Hepatocyte (in vitro differentiated cells): ENCODE data around the gene VPS52.

Source experiments
- CTCF ChIP-seq: fragments of 200-600 bp; sonication (generic); IDR thresholded peaks from 2 replicates; pipeline ENCODE4 v1.5.1; 2016; ENCODE audit warnings: antibody characterized with exemption, mild to moderate bottlenecking; ENCODE audit not compliant: poor library complexity
- EZH2phosphoT487 ChIP-seq: fragments of 200-600 bp; sonication (generic); IDR thresholded peaks from one replicate; pipeline ENCODE4 v1.6.1; 2018; ENCODE audit warnings: antibody characterized with exemption, mild to moderate bottlenecking, low read depth, moderate library complexity; ENCODE audit not compliant: unreplicated experiment, severe bottlenecking

GRCh38 chr6:33215271-33216116 lies 56.2 kb downstream of the VPS52 start:
- TF ChIP-seq CTCF (no peak), EZH2phosphoT487 (no peak)
